Peyer's patch (tissue), 4 donors: ENCODE measurements around the gene ZG16. TPM values are rescaled to one million over a fixed set of nuclear protein-coding genes. Genes with fewer than 3 reads are reported as not detected.
A peak's percentile ranks its signal among the peaks of the same experiment; 100 is the strongest.
"Not testable (repeated sequence)": the region's sequence is repeated elsewhere in the genome, so short reads cannot be mapped to it uniquely, and the experiment has no call there.

Source experiments
- DNase-seq, 3 donors: peaks; one replicate each; pipeline ENCODE4 v3.0.0-alpha.2; 2017 to 2019
- H3K27ac ChIP-seq, 4 donors: fragments of 200-600 bp; sonication (generic); one replicate each; pipeline ENCODE4 v1.5.1; 2016 to 2019
- H3K27me3 ChIP-seq, 2 donors: fragments of 200-600 bp; sonication (generic); one replicate each; pipeline ENCODE4 v1.5.1; 2019
- H3K36me3 ChIP-seq, 3 donors: fragments of 200-600 bp; sonication (generic); one replicate each; pipeline ENCODE4 v1.5.1; 2016 to 2019
- H3K4me1 ChIP-seq, 4 donors: fragments of 200-600 bp; sonication (generic); one replicate each; pipeline ENCODE4 v1.5.1; 2016 to 2019
- H3K4me3 ChIP-seq, 4 donors: fragments of 200-600 bp; sonication (generic); 1 replicate in 3 of 4; 2 replicates in 1 of 4; pipeline ENCODE4 v1.5.1; 2016 to 2019; ENCODE audit warnings: mild to moderate bottlenecking in 1 of 4
- H3K9me3 ChIP-seq, 4 donors: fragments of 200-600 bp; sonication (generic); one replicate each; pipeline ENCODE4 v1.5.1; 2016 to 2019; ENCODE audit warnings: mild to moderate bottlenecking in 1 of 4
- CTCF ChIP-seq, 6 experiments: fragments of 450-650 bp in 4 of 6; fragments of 200-600 bp in 2 of 6; sonication (generic) in 1 of 6; IDR thresholded peaks; one replicate each; pipeline ENCODE4 v1.5.1; 2017 to 2019; ENCODE audit warnings: antibody characterized with exemption in 6 of 6, mild to moderate bottlenecking in 3 of 6, moderate library complexity in 1 of 6
- POLR2A ChIP-seq, 2 donors: fragments of 450-650 bp; IDR thresholded peaks; one replicate each; pipeline ENCODE4 v1.5.1; 2017; ENCODE audit warnings: antibody characterized with exemption in 2 of 2, mild to moderate bottlenecking in 2 of 2, moderate library complexity in 2 of 2
- total RNA-seq, 4 donors: library from RNA; depleted of rRNA; stranded (reverse); fragments of >200 nt; gene quantifications; one replicate each; pipeline ENCODE4 v1.1.0, GENCODE V29; 2016

The ZG16 gene
- total RNA-seq, 4 donors from 2014 or later, result 9.9 to 585 (median 158) TPM

- Histone ChIP-seq H3K9me3 (no peaks in the 10 kb centered on the region), H3K4me1 (no peaks in the 10 kb centered on the region), H3K4me3 (no peak overlapping the region), H3K36me3 (no peaks in the 10 kb centered on the region), H3K27me3 (no peaks in the 10 kb centered on the region), H3K27ac (no peak overlapping the region)
- no peak for DNase-seq
- TF ChIP-seq CTCF (IDR thresholded peaks at IDR 0.05), result no peak
- TF ChIP-seq POLR2A (IDR thresholded peaks at IDR 0.05), result no peak
These were observed 20.0 kb upstream of the ZG16 start for GRCh38 chr16:29757950-29758466.

DNA sequence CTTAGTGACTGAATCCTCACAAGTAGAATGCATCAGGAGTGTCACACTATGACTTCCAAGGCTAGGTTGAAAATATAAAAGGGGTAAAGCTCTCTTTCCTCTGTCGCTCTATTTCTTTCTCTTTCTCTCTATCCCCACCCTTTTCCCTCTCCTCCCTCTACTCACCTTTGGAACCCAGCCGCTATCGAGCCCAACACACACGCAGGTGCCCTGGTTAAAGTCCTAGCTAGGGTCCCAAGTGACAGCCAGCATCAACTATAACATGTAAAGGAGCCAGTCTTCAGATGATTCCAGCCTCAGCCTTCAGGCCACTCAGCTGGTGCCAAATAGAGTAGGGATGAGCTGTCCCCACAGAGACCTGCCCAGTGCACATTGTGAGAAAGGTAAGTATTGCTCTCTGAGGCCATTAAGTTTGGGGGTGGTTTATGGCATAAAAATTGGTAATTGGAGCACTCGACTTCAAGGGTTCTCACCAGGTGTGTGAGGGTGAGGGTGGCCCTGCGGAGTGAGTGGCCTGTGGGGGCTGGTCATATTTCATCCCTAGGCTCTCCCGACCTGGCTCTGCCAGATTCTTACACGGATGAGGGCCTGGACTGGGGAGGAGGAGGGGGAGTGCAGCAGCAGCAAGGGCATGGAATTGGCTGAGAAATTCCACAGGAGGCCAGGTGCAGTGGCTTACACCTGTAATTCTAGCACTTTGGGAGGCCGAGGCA, 17.3 kb upstream of the ZG16 start:
- Histone ChIP-seq H3K27ac (peak overlapping the region in 3 of 4 donors; percentile 39 to 82 (median 78)), H3K27me3 (no peaks in the 10 kb centered on the region), H3K9me3 (no peaks in the 10 kb centered on the region), H3K4me1 (peaks cover 0 to 15% (median 0%) of the 10 kb centered on the region in 4 donors), H3K4me3 (peak overlapping the region in 2 of 4 donors; percentile 2 to 42), H3K36me3 (no peaks in the 10 kb centered on the region)
- TF ChIP-seq POLR2A (IDR thresholded peaks at IDR 0.05), result peak; percentile 43 to 64
- no peak for TF ChIP-seq CTCF (IDR thresholded peaks at IDR 0.05)
- peak in 2 of 3 donors; percentile 70 to 74 for DNase-seq

- Histone ChIP-seq H3K27ac (peak overlapping the region in 3 of 4 donors; percentile 39 to 82 (median 78)), H3K4me3 (peak overlapping the region in 2 of 4 donors; percentile 2 to 42), H3K4me1 (peaks cover 0 to 15% (median 0%) of the 10 kb centered on the region in 4 donors)
- H3K27me3 ChIP-seq, DNase-seq, H3K36me3 ChIP-seq, H3K9me3 ChIP-seq: not testable (repeated sequence)
These were observed 16.8 kb upstream of the ZG16 start for GRCh38 chr16:29761280-29761651.

- Histone ChIP-seq H3K9me3 (no peaks in the 10 kb centered on the region), H3K27me3 (no peaks in the 10 kb centered on the region), H3K4me3 (peak overlapping the region in 1 of 4 donors; percentile 42), H3K27ac (peak overlapping the region in 1 of 4 donors; percentile 78), H3K36me3 (no peaks in the 10 kb centered on the region), H3K4me1 (peaks cover 0 to 15% (median 0%) of the 10 kb centered on the region in 4 donors)
- TF ChIP-seq CTCF (IDR thresholded peaks at IDR 0.05) (no peak), POLR2A (IDR thresholded peaks at IDR 0.05) (no peak)
- no peak for DNase-seq
These were observed 16.2 kb upstream of the ZG16 start for GRCh38 chr16:29761882-29762281.

- DNase-seq, result no peak
- Histone ChIP-seq H3K4me1 (peaks cover 0 to 15% (median 0%) of the 10 kb centered on the region in 4 donors), H3K27me3 (no peaks in the 10 kb centered on the region), H3K27ac (no peak overlapping the region), H3K4me3 (peak overlapping the region in 1 of 4 donors; percentile 42), H3K36me3 (no peaks in the 10 kb centered on the region), H3K9me3 (no peaks in the 10 kb centered on the region)
- no peak for TF ChIP-seq POLR2A (IDR thresholded peaks at IDR 0.05)
- TF ChIP-seq CTCF (IDR thresholded peaks at IDR 0.05), result no peak
These were observed 14.7 kb upstream of the ZG16 start for GRCh38 chr16:29763326-29763725.
